Loucy (cell line): ENCODE data around the gene FURIN.
"Not testable (repeated sequence)": the region's sequence is repeated elsewhere in the genome, so short reads cannot be mapped to it uniquely, and the experiment has no call there.

Experiments used
- H2AFZ ChIP-seq: fragments of 200-600 bp; sonication (generic); 2 replicates; pipeline ENCODE4 v1.6.0; 2016; ENCODE audit warnings: antibody characterized with exemption, mild to moderate bottlenecking, low read length, moderate library complexity
- H3F3A ChIP-seq: fragments of 200-600 bp; 2 replicates; pipeline ENCODE4 v1.6.0; 2016; ENCODE audit warnings: antibody characterized with exemption, low read depth, mild to moderate bottlenecking
- H3K27me3 ChIP-seq: fragments of 200-600 bp; sonication (generic); 2 replicates; pipeline ENCODE4 v1.6.1; 2014; ENCODE audit warnings: low read length, mild to moderate bottlenecking; ENCODE audit not compliant: insufficient read depth, poor library complexity, severe bottlenecking
- H3K36me3 ChIP-seq: fragments of 200-600 bp; sonication (generic); 2 replicates; pipeline ENCODE4 v1.6.1; 2016; ENCODE audit warnings: low read length; ENCODE audit not compliant: insufficient read depth
- H3K4me1 ChIP-seq: fragments of 200-600 bp; sonication (generic); 2 replicates; pipeline ENCODE4 v1.5.1; 2014; ENCODE audit warnings: low read length, mild to moderate bottlenecking; ENCODE audit not compliant: insufficient read depth, poor library complexity, severe bottlenecking
- H3K4me2 ChIP-seq: fragments of 200-600 bp; sonication (generic); 2 replicates; pipeline ENCODE4 v1.6.0; 2014; ENCODE audit warnings: antibody characterized with exemption, low read length, low read depth, mild to moderate bottlenecking; ENCODE audit not compliant: poor library complexity, severe bottlenecking
- H3K4me3 ChIP-seq: fragments of 200-600 bp; sonication (generic); 2 replicates; pipeline ENCODE4 v1.5.1; 2014; ENCODE audit warnings: low read length, mild to moderate bottlenecking, mixed read lengths; ENCODE audit not compliant: poor library complexity, severe bottlenecking
- H3K79me2 ChIP-seq: fragments of 200-600 bp; sonication (generic); 2 replicates; pipeline ENCODE4 v1.6.1; 2014; ENCODE audit warnings: low read length; ENCODE audit not compliant: insufficient read depth
- H3K9ac ChIP-seq: fragments of 200-600 bp; sonication (generic); 2 replicates; pipeline ENCODE4 v1.6.0; 2014; ENCODE audit warnings: mild to moderate bottlenecking, low read depth, low read length, moderate library complexity; ENCODE audit not compliant: poor library complexity, severe bottlenecking
- H3K9me2 ChIP-seq: fragments of 200-600 bp; sonication (generic); replicated peaks from 2 replicates; pipeline ENCODE4 v1.6.1; 2016; ENCODE audit warnings: low read depth, low read length, mixed read lengths
- H3K9me3 ChIP-seq: fragments of 200-600 bp; sonication (generic); 2 replicates; pipeline ENCODE4 v1.6.1; 2014; ENCODE audit warnings: mild to moderate bottlenecking, antibody characterized with exemption, low read length, low read depth; ENCODE audit not compliant: insufficient read depth
- H4K20me1 ChIP-seq: fragments of 200-600 bp; sonication (generic); 2 replicates; pipeline ENCODE4 v1.6.0; 2014; ENCODE audit warnings: antibody characterized with exemption, low read length, mild to moderate bottlenecking; ENCODE audit not compliant: insufficient read depth, poor library complexity, severe bottlenecking
- CTCF ChIP-seq: fragments of 200-600 bp; sonication (generic); conservative IDR thresholded peaks from 2 replicates; pipeline ENCODE4 v1.5.1; 2014; ENCODE audit warnings: mild to moderate bottlenecking, antibody characterized with exemption, low read length
- EZH2phosphoT487 ChIP-seq: fragments of 200-600 bp; IDR thresholded peaks from 2 replicates; pipeline ENCODE4 v1.6.1; 2018; ENCODE audit warnings: antibody characterized with exemption, mild to moderate bottlenecking, moderate library complexity, borderline replicate concordance

FURIN gene

GRCh38 chr15:90873998-90874605 is 5.7 kb downstream of the FURIN start:
- H3K9ac ChIP-seq, result peak overlapping the region; percentile 78
- H3K9me2 ChIP-seq, result no peaks in the 10 kb centered on the region
- no peak overlapping the region for H2AFZ ChIP-seq
- H3K27me3 ChIP-seq, result no peaks in the 10 kb centered on the region
- no peak for TF ChIP-seq CTCF
- H3K4me2 ChIP-seq, result peak overlapping the region; percentile 78
- peaks cover 44% of the 10 kb centered on the region for H3K4me1 ChIP-seq
- H3K9me3 ChIP-seq, result no peaks in the 10 kb centered on the region
- H3F3A ChIP-seq, result peaks cover 12% of the 10 kb centered on the region; the same call in 1 of the 2 replicates
- H3K4me3 ChIP-seq, result peak overlapping the region; percentile 80
- H3K79me2 ChIP-seq, result peaks cover 55% of the 10 kb centered on the region
- peaks cover 10% of the 10 kb centered on the region for H4K20me1 ChIP-seq
- peaks cover 27% of the 10 kb centered on the region; the same call in 1 of the 2 replicates for H3K36me3 ChIP-seq

DNA sequence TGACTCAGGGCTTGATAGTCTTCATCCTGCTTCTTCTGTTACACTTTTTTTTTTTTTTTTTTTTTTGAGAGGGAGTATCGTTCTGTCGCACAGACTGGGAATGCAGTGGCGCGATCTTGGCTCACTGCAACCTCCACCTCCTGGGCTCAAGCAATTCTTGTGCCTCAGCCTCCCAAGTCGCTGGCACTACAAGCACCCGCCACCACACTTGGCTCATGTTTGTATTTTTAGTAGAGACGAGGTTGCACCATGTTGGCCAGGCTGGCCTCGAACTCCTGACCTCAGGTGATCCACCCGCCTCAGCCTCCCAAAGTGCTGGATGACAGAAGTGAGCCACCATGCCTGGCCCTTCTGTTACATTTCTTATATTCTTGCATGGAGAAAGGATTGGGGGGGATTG is 6.6 kb downstream of the FURIN start:
- peak overlapping the region; percentile 78 for H3K4me2 ChIP-seq
- not testable (repeated sequence) for H3K27me3 ChIP-seq, H3K9me3 ChIP-seq, H3K4me3 ChIP-seq, H3K9ac ChIP-seq, H3F3A ChIP-seq, H2AFZ ChIP-seq, H3K9me2 ChIP-seq, H4K20me1 ChIP-seq
- H3K36me3 ChIP-seq, result peaks cover 35% of the 10 kb centered on the region; the same call in 1 of the 2 replicates
- H3K79me2 ChIP-seq, result peaks cover 55% of the 10 kb centered on the region
- H3K4me1 ChIP-seq, result peaks cover 36% of the 10 kb centered on the region

DNA sequence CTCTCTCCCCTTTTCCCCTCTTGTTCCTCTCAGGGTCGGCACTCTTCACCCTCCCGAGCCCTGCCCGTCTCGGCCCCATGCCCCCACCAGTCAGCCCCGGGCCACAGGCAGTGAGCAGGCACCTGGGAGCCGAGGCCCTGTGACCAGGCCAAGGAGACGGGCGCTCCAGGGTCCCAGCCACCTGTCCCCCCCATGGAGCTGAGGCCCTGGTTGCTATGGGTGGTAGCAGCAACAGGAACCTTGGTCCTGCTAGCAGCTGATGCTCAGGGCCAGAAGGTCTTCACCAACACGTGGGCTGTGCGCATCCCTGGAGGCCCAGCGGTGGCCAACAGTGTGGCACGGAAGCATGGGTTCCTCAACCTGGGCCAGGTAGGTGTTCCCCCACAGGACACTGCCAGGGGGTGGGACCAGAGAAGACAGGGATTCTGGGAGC is 7.2 kb downstream of the FURIN start:
- Histone ChIP-seq H2AFZ (no peak overlapping the region), H3K4me3 (no peak overlapping the region), H3F3A (no peaks in the 10 kb centered on the region; the same call in 1 of the 2 replicates), H3K9ac (no peak overlapping the region), H3K36me3 (peaks cover 41% of the 10 kb centered on the region; the same call in 1 of the 2 replicates), H3K4me1 (peaks cover 30% of the 10 kb centered on the region), H3K4me2 (no peak overlapping the region), H4K20me1 (peaks cover 10% of the 10 kb centered on the region), H3K9me3 (no peaks in the 10 kb centered on the region), H3K79me2 (peaks cover 49% of the 10 kb centered on the region), H3K9me2 (no peaks in the 10 kb centered on the region), H3K27me3 (no peaks in the 10 kb centered on the region)
- TF ChIP-seq CTCF (no peak), EZH2phosphoT487 (no peak)

DNA sequence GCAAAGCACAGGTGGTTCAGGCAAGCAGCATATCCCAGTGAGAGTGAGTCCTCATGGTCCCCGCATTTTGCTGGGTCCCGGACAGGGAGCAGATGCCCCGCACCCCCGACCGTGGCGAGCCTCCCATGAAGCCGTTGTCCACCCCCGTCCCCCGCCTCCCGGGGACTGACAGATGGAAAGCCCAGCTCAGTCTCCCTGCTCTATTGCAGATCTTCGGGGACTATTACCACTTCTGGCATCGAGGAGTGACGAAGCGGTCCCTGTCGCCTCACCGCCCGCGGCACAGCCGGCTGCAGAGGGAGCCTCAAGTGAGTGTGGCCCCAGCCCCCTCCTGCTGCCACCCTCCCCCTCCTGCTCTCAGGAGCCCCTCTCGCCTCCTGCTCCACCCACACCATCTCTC is 7.7 kb downstream of the FURIN start:
- H3K9ac ChIP-seq, result no peak overlapping the region
- H3K27me3 ChIP-seq, result no peaks in the 10 kb centered on the region
- TF ChIP-seq CTCF (no peak), EZH2phosphoT487 (no peak)
- H3F3A ChIP-seq, result no peaks in the 10 kb centered on the region
- no peak overlapping the region for H3K4me3 ChIP-seq
- no peaks in the 10 kb centered on the region for H3K9me2 ChIP-seq
- H2AFZ ChIP-seq, result no peak overlapping the region
- peaks cover 45% of the 10 kb centered on the region for H3K79me2 ChIP-seq
- H3K36me3 ChIP-seq, result peaks cover 46% of the 10 kb centered on the region; the same call in 1 of the 2 replicates
- H3K9me3 ChIP-seq, result no peaks in the 10 kb centered on the region
- no peak overlapping the region for H3K4me2 ChIP-seq
- H3K4me1 ChIP-seq, result peaks cover 26% of the 10 kb centered on the region
- H4K20me1 ChIP-seq, result peaks cover 10% of the 10 kb centered on the region
